ENCODE data around the gene C4BPA.

DNA sequence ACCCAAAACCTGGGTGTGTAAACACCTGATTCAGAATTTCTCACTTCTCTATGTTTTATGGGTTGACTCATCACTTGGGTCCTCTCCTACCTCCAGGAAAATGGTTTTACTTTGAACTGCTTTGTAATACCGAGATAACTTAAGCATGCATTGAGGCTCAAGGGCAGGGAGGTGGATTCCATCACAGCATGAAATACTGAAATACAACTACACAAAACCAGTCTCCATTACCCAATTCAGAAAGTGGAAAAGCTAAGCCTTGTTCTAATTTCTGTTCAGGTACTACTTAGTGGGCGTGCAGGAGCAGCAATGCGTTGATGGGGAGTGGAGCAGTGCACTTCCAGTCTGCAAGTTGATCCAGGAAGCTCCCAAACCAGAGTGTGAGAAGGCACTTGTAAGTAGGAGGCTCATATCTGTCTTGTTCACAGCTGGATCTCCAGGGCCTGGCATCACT lies 6.1 kb upstream of the C4BPA start:
- no peak for TF ChIP-seq ZNF274 (IDR thresholded peaks at IDR 0.05; ENCODE audit: low read depth, low read length)
- no peak for TF ChIP-seq YY1 (IDR thresholded peaks at IDR 0.05; ENCODE audit: insufficient read depth, insufficient read length)
